GM21737 (cell line): ENCODE results near the gene EIF2S3.
A peak's percentile ranks its signal among the peaks of the same experiment; 100 is the strongest.
"Not testable (repeated sequence)": the region's sequence is repeated elsewhere in the genome, so short reads cannot be mapped to it uniquely, and the experiment has no call there.

Experiments used
- ATAC-seq: cut with Tn5 transposase; IDR thresholded peaks from one replicate; pipeline ENCODE4 v1.9.1; 2021; ENCODE audit warnings: mild to moderate bottlenecking, moderate library complexity; ENCODE audit not compliant: unreplicated experiment

EIF2S3 gene

GRCh38 chrX:24049643-24050042, 5.1 kb upstream of the EIF2S3 start:
- not testable (repeated sequence) for ATAC-seq

- not testable (repeated sequence) for ATAC-seq
Measured at GRCh38 chrX:24050522-24051318, 4.0 kb upstream of the EIF2S3 start.

- peak; percentile 13 for ATAC-seq
Measured at GRCh38 chrX:24055043-24055356, 244 bp downstream of the EIF2S3 start.

GRCh38 chrX:24063488-24063887, 8.7 kb downstream of the EIF2S3 start:
- ATAC-seq: no peak

GRCh38 chrX:24069877-24070276, 15.1 kb downstream of the EIF2S3 start:
- no peak for ATAC-seq

GRCh38 chrX:24079411-24079810, 24.7 kb downstream of the EIF2S3 start:
- ATAC-seq: no peak

GRCh38 chrX:24080245-24080644, 25.5 kb downstream of the EIF2S3 start:
- ATAC-seq: not testable (repeated sequence)

GRCh38 chrX:24080704-24081103, 25.9 kb downstream of the EIF2S3 start:
- no peak for ATAC-seq

- ATAC-seq: no peak
Measured at GRCh38 chrX:24081661-24082154, 27.0 kb downstream of the EIF2S3 start.

GRCh38 chrX:24082447-24082846, 27.7 kb downstream of the EIF2S3 start:
- ATAC-seq: no peak

- ATAC-seq: no peak
Measured at GRCh38 chrX:24085101-24085500, 30.3 kb downstream of the EIF2S3 start.

GRCh38 chrX:24090300-24091200, 35.8 kb downstream of the EIF2S3 start:
- ATAC-seq: no peak

- no peak for ATAC-seq
Measured at GRCh38 chrX:24093746-24094145, 39.0 kb downstream of the EIF2S3 start.

GRCh38 chrX:24097741-24098260, 43.0 kb downstream of the EIF2S3 start:
- no peak for ATAC-seq

GRCh38 chrX:24098932-24099331, 44.2 kb downstream of the EIF2S3 start:
- ATAC-seq: no peak

GRCh38 chrX:24099394-24099793, 44.6 kb downstream of the EIF2S3 start:
- no peak for ATAC-seq

- ATAC-seq: no peak
Measured at GRCh38 chrX:24100713-24101112, 46.0 kb downstream of the EIF2S3 start.

- ATAC-seq: no peak
Measured at GRCh38 chrX:24110069-24110468, 55.3 kb downstream of the EIF2S3 start.

GRCh38 chrX:24113181-24113580, 58.4 kb downstream of the EIF2S3 start:
- ATAC-seq: no peak

- no peak for ATAC-seq
Measured at GRCh38 chrX:24117258-24117657, 62.5 kb downstream of the EIF2S3 start.

- ATAC-seq: no peak
Measured at GRCh38 chrX:24124244-24124799, 69.6 kb downstream of the EIF2S3 start.
